GM19238 (cell line): Measurements from ENCODE around the gene ZNF184.

ENCODE experiments used
- DNase-seq: peaks from one replicate; pipeline ENCODE4 v3.0.0; 2011; ENCODE audit warnings: low spot score; ENCODE audit not compliant: insufficient read length

ZNF184 gene

DNA sequence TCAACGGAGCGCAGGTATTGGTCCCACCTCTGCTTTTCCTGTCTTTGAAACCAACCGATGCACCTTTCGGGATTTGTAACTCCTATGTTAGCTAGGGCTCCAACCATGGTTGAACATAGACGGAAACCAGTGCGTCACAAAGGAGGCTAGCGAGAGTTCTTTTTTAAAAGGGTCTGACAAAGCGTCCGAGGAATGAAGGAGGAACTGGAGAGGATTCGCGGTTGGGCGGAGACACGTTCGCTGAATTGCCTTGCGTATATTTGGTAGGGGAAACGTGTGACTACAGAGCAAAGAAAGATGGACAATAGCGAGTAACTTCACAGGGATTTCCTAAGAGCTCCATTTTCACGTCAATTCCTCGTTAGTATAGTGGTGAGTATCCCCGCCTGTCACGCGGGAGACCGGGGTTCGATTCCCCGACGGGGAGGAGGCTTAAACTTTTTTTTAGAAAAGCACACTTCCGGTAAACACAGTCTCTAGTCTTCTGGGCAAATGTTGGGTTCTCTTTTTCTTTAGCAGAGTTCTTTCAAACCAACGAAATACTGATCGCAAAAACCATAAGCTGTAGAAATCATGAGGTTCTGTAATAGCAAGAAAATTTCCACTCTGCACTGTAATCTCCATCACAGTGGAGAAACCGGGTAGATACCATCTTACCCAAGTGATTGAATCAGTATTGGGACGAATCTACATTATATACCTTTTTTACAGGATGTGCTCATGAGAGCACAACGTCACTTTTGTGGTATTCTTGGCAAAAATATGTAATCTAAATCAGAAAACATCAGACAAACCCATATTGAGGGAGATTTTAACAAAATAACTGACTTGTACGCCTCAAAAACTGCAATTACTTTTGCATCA lies 6.6 kb upstream of the ZNF184 start:
- peak; percentile 23 for DNase-seq

- DNase-seq, result peak; percentile 27
Observed at GRCh38 chr6:27478706-27479318, 5.9 kb upstream of the ZNF184 start.

- no peak for DNase-seq
Observed at GRCh38 chr6:27478141-27478705, 5.3 kb upstream of the ZNF184 start.

DNA sequence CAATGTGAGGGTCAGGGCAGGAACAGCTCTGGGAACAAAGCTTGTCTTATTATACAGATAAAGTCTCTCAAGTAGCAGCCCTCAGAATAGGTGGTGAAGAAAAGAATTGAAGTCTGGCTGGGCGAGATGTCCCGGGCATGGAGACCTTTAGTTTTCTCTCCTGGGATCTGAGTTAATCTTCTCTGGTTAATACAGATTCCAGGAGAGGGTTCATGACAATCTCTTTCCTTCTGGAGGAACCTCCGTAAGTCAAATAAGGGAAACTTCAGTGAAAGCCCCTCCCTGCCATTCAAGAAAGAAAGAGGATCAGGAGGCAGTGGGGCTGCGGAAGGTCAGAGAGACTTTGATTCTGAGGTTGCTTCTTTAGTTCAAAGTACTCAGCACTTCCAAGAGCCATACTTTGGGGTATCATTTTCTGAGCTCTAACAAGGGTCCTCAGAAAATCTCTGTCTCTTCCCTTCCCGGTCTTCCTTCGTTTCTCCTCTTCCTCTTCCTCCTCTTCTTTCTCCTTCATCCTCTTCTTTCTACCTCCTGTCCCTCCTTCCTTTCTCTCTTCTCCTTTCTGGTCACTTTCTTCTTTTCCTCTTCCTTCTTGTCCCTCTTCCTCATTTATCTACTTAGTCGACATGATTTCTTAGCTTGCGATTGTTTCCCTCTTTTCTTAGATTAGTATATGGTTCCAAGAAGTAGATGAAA lies 4.6 kb upstream of the ZNF184 start:
- DNase-seq, result no peak

- no peak for DNase-seq
Observed at GRCh38 chr6:27476090-27476489, 3.2 kb upstream of the ZNF184 start.

DNA sequence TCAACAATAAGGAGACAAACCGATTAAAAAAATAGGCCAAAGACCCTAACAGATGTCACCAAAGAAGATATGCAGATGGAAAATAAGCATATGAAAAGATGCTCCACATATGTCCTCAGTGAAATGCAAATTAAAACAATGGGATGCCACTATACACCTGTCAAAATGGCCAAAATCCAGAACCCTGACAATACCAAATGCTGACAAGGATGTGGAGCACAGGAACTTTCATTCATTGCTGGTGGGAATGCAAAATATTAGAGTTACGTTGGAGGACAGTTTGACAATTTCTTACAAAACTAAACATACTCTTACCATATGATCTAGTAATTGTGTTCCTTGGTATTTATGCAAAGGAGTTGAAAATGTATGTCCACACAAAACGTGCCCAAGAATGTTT lies 1.8 kb upstream of the ZNF184 start:
- no peak for DNase-seq

GRCh38 chr6:27474172-27474465 lies 1.2 kb upstream of the ZNF184 start:
- DNase-seq, result no peak

GRCh38 chr6:27472182-27472616 lies 706 bp downstream of the ZNF184 start:
- DNase-seq, result peak; percentile 10

DNA sequence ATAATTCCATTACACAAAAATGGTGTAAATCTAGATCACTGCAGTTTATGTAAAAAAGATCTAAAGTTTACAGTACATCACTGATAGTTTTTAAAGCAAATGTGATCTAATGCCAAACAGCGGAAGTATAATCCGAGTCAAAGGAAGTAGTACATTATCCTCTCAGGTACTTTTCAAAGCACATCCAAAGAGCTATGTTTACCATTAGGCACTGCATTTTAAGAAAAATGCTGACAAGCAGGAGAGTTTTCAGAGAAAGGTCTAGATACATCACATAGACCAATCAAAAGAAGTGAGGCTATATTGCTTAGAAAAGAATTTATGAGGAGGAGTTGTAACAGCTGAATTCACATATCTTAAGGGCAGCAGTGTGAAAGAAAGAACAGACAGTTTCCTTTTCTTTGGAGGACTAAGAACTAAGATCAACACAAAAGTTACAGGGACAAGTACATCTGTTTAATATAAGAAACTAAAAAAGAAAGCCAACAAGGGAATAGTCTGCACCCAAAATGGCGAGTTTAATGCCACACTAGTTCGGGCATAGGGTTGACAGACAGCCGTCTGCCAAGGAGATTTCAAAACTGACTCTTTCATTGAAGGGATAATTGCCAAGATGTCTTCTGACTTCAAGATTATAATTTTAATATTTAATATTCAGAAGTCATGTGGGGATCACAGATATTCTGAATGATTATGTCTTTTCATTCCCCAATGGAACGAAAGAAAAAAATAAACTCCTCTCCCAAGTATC lies 1.4 kb downstream of the ZNF184 start:
- no peak for DNase-seq

DNA sequence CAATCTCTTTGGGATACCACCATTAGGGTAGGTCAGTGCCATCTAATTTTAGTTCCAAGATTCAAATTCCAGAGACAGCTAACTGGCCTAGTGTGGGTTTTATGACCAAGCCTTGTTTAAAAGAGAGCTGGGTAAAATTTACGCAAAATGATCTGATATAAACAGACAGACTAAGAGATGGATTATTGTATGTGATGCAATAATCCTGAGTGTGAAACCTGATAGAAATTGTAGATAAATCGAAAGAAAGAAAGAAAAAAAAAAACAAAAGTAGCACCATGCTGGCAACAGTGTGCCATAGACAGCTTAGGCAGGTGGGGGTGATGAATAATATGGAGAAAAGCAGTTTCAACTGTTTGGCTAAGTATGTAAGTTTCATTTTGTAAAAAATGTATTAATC lies 2.9 kb downstream of the ZNF184 start:
- no peak for DNase-seq

- no peak for DNase-seq
Observed at GRCh38 chr6:27468334-27468733, 4.6 kb downstream of the ZNF184 start.

GRCh38 chr6:27452496-27452897 lies 20.4 kb downstream of the ZNF184 start:
- no peak for DNase-seq

DNA sequence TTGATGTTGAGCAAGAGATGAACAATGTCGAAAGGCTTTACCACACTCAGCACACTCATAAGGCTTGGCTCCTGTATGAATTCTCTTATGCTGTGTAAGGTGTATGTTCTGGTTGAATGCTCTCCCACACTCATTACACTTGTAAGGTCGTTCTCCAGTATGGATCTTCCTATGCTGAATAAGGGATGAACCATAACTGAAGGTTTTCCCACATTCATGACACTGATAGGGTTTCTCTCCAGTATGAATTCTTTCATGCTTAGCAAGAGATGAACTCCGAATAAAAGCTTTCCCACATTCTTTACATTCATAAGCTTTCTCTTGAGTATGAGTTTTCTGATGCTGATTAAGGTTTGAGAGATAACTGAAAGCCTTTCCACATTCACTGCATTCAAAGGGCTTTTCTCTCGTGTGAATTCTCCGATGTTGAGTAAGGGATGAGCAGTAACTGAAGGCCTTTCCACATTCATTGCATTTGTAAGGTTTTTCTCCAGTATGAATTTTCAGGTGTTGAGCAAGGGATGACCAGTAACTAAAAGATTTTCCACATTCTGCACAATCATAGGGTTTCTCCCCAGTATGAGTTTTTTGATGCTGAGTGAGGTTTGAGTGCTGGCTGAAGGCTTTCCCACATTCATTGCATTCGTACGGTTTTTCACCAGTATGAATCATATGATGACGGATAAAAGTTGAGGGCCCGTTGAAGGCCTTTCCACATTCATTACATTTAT lies 21.1 kb downstream of the ZNF184 start:
- DNase-seq, result no peak

- DNase-seq, result no peak
Observed at GRCh38 chr6:27448456-27448855, 24.4 kb downstream of the ZNF184 start.

- no peak for DNase-seq
Observed at GRCh38 chr6:27442932-27443331, 30.0 kb downstream of the ZNF184 start.

- DNase-seq, result no peak
Observed at GRCh38 chr6:27441001-27441400, 31.9 kb downstream of the ZNF184 start.

DNA sequence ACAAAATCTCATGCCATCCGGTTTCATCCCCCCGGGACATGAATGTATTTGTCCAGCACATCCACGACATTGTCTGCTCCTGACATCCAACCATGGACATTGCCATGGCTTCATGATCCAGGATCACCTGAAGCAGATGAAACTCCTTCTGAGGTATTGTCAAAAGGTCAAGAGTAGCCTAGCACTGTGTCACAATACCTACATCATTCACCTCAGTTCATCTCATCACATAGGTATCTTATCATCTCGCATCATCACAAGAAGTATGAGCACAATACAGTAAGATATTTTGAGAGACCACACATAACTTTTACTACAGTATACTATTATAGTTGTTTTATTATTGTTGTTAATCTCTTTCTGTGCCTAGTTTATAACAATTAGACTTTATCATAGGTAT lies 33.5 kb downstream of the ZNF184 start:
- DNase-seq, result no peak

DNA sequence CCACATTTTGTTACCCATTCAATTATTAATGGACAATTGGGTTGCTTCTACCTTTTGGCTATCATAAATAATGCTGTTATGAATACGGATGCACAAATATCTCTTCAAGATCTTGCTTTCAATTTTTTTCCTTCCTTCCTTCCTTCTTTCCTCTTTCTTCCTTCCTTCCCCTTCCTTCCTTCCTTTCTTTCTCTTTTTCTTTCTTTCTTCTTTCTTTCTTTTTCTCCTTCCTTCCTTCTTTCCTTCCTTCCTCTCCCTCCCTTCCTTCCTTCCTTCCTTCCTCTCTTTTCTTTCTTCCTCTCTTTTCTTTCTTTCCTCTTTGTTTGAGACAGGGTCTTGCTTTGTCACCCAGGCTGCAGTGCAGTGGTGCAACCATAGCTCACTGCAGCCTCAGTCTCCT lies 39.2 kb downstream of the ZNF184 start:
- DNase-seq, result no peak

DNA sequence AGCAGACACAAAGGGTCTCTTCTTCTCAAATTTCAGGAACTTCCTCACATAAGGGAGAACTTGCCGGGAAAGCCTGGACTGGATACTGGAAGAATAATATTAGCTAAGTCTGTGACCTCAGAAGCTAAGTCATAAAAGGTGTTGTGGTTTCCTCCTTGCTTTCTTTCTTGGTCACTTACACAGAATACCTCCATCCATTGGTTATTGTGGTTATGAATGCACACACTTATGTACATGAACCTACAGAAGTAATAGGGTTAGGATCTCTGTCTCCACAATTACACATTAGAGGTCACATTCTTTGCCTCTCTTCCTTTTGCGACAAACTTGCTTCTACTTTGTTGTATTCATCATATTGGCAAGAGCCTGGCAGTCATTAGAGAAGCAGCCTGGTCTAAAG lies 43.9 kb downstream of the ZNF184 start:
- no peak for DNase-seq

- no peak for DNase-seq
Observed at GRCh38 chr6:27428502-27428901, 44.4 kb downstream of the ZNF184 start.
